Subcutaneous adipose tissue (tissue), 4 donors: ENCODE data around the gene PHTF2. TPM values are rescaled to one million over a fixed set of nuclear protein-coding genes. Genes with fewer than 3 reads are reported as not detected.

ENCODE experiments used
- total RNA-seq, 4 donors: library from RNA; depleted of rRNA; stranded (reverse); fragments of >200 nt; gene quantifications; one replicate each; pipeline ENCODE4 v1.1.0, GENCODE V29; 2016
- TF ChIP-seq, protein P1 (sequence below): fragments of 450-650 bp; IDR thresholded peaks from one replicate; pipeline ENCODE4 v1.5.1; 2016; ENCODE audit warnings: low read depth, mild to moderate bottlenecking, control low read depth, antibody characterized with exemption, moderate library complexity

PHTF2 gene
- total RNA-seq, 4 donors from 2014 or later: 21.0 to 40.1 (median 23.2) TPM

DNA sequence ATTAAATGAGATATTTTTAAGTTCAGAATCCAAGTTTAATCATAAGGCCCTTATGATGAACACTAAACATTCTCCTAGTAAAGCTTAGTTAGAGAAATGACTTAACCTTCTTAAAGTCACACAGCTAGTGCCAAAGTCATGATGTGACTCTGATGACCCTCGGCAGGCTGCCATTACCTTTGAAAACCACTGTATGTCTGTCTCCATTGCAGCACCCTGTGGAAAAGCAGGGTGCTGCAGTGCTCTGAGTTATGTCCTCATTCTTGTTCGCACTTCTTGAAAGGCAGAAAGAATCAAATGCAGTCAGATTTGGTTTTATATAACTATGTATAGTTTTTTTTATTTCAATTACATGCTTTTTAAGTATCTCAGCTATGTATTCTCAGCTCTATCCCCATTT, 105.0 kb downstream of the PHTF2 start:
- TF ChIP-seq, protein P1, sequence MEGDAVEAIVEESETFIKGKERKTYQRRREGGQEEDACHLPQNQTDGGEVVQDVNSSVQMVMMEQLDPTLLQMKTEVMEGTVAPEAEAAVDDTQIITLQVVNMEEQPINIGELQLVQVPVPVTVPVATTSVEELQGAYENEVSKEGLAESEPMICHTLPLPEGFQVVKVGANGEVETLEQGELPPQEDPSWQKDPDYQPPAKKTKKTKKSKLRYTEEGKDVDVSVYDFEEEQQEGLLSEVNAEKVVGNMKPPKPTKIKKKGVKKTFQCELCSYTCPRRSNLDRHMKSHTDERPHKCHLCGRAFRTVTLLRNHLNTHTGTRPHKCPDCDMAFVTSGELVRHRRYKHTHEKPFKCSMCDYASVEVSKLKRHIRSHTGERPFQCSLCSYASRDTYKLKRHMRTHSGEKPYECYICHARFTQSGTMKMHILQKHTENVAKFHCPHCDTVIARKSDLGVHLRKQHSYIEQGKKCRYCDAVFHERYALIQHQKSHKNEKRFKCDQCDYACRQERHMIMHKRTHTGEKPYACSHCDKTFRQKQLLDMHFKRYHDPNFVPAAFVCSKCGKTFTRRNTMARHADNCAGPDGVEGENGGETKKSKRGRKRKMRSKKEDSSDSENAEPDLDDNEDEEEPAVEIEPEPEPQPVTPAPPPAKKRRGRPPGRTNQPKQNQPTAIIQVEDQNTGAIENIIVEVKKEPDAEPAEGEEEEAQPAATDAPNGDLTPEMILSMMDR: no peak

DNA sequence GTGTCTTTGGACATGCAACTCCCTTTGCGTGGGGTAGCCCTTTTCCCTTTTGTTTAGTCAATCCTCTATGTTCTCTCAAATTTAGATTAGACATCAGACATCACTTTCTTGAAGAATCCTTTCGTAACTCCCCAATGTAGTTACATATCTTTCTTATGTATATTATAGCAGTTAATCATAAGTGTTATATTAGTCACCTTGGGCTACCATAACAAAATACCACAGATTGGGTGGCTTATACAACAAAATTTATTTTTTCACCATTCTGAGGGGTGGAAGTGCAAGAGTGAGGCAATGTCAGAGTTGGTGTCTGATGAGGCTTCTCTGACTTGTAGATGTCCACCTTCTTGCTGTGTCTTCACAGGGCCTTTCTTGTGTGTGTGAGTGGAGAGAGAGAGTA, 105.7 kb downstream of the PHTF2 start:
- TF ChIP-seq, protein P1: no peak

DNA sequence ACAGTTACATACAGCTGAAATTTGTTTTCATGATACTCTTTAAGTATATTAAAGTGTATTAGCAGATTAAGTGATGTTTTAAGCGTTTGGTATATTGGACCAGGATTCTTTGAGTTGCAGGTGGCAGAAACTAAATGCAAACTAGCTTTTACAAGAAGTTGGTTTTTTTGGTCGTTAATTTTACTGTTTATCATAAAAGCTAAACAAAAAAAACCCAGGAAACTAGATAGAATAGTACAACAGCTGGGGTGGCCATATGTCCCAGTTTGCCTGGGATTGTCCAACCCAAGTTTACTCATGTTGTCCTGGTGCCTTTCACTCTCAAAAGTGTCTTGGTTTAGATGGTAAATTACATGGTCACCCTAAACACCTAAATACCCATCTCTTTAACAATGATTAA, 108.7 kb downstream of the PHTF2 start:
- TF ChIP-seq, protein P1: no peak

DNA sequence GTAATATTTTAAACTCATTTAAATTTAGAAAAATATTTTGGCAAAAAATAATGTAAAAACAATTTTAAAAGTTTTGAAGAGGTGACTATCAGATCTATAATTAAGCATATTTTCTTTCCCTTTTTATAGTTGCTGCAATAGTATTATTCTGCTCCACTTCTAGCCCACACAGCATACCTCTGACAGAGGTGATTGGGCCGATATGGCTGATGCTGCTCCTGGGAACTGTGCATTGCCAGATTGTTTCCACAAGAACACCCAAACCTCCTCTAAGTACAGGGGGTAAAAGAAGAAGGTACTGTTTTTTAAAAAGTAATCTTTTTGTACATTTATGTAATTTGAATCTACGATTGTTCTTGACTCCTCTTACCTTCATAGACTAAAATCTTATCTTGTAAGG, 110.1 kb downstream of the PHTF2 start:
- TF ChIP-seq, protein P1: no peak

DNA sequence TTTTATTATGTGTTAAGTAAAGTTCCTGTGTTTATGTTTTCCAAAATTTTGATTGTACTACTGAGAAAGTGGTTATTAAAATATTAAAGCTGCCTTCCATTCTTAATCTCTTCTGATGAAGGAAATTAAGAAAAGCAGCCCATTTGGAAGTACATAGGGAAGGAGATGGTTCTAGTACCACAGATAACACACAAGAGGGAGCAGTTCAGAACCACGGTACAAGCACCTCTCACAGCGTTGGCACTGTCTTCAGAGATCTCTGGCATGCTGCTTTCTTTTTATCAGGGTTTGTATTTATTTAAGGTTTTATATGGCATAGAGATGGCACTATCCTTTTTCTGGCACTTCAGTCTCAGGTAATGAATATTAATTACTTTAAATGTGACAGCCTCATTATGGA, 111.6 kb downstream of the PHTF2 start:
- TF ChIP-seq, protein P1: no peak

DNA sequence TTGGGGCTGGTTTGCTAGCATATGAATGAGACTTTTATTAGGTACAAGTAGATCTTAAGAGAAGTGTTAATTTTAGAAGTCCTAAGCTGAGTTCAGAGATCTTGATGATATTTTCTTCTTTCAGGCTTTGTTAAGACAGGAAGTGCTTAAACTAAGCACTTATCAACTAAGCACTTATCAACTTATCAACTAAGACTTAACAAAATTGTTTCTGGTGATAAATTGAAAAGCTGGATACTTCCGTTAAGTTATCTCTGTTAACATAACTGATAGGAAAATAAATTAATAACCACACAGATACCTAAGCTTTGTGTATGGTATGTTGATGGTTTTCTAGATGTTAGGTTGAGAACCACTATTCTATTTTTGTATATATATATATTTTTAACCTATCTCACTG, 113.7 kb downstream of the PHTF2 start:
- TF ChIP-seq, protein P1: no peak

DNA sequence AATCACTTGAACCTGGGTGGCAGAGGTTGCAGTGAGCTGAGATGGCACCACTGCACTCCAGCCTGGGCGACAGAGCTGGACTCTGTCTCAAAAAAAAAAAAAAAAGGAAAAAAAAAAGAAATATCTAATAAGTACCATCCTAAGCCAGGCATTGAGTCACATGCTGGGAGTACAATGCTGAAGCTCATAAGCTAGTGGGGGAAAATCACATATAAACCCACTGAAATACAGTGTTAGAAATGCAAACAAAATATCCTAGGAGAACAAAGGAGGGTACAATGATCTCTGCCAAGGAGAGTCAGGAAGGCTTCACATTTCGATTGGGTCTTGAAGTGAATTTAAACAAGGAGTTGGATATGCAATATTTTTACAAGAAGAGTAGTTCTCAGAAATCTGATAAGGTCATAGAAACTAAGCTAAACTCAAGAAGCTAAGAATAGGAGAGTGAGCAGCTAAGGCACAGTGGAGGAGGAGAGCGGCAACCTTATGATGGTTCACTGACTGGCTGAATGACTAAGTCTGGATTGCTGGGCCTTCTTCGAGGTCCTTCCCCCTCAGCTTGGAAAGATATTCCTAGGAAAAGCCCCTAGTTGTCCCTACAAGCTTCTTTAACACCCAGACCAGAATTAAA, 115.5 kb downstream of the PHTF2 start:
- TF ChIP-seq, protein P1: no peak
